Kidney (tissue), 14 donors: ENCODE measurements around the gene ABTB2. TPM values are rescaled to one million over a fixed set of nuclear protein-coding genes. Genes with fewer than 3 reads are reported as not detected.

Source experiments
- DNase-seq, 5 donors: peaks; one replicate each; pipeline ENCODE4 v3.0.0-alpha.2; 2013 to 2020
- FAIRE-seq: peaks from 2 replicates; lab custom pipeline; 2012; peaks lifted over from hg19 to GRCh38; lab: Jason Lieb, UNC
- H3K27ac ChIP-seq, 2 donors: one replicate each; pipeline ENCODE4 v1.7.0; 2013; ENCODE audit warnings: low read depth in 2 of 2, low read length in 2 of 2, inconsistent platforms in 1 of 2
- H3K27me3 ChIP-seq: one replicate; pipeline ENCODE4 v1.7.1; 2013; ENCODE audit warnings: low read length, inconsistent platforms; ENCODE audit not compliant: control insufficient read depth, insufficient read depth
- H3K36me3 ChIP-seq, 3 donors: one replicate each; pipeline versions ENCODE4 v1.7.0 to v1.7.1; 2013; ENCODE audit warnings: low read length in 3 of 3, control low read depth in 1 of 3, inconsistent platforms in 1 of 3; ENCODE audit not compliant: insufficient read depth in 3 of 3, control insufficient read depth in 2 of 3
- H3K4me1 ChIP-seq, 3 donors: one replicate each; pipeline versions ENCODE4 v1.7.0 to v1.7.1; 2013; ENCODE audit warnings: low read length in 3 of 3, inconsistent platforms in 1 of 3, low read depth in 1 of 3; ENCODE audit not compliant: control insufficient read depth in 2 of 3, insufficient read depth in 2 of 3
- H3K4me3 ChIP-seq, 3 donors: one replicate each; pipeline versions ENCODE4 v1.7.0 to v1.8.1; 2013; ENCODE audit warnings: low read length in 3 of 3, control low read depth in 1 of 3, inconsistent platforms in 1 of 3
- H3K9ac ChIP-seq, 3 donors: one replicate each; pipeline versions ENCODE4 v1.7.0 to v1.7.1; 2013; ENCODE audit warnings: low read length in 3 of 3, control low read depth in 1 of 3, inconsistent platforms in 1 of 3
- H3K9me3 ChIP-seq, 3 donors: one replicate each; pipeline versions ENCODE4 v1.7.0 to v1.7.1; 2013; ENCODE audit warnings: low read length in 3 of 3, control low read depth in 1 of 3, inconsistent platforms in 1 of 3; ENCODE audit not compliant: control insufficient read depth in 2 of 3, insufficient read depth in 1 of 3
- intact Hi-C: fragments of 100-400 bp; cut with DNase I; formaldehyde crosslinking; loops from one replicate; pipeline ENCODE4 v1.11.1; 2022
- polyA plus RNA-seq: library from polyadenylated mRNA; stranded (reverse); fragments of 350-450 nt; fragmentation: Illumina TruSeq; extraction: RNeasy Lipid Tissue Mini Kit (QIAGEN cat#74804); gene quantifications from one replicate; pipeline ENCODE4 v1.2.3, GENCODE V29; 2014; ENCODE audit warnings: low read depth, low replicate concordance; ENCODE audit not compliant: insufficient read depth
- total RNA-seq: library from RNA; stranded (reverse); fragmentation: NEBNext Ultra II Directional; extraction: Animal tissue kit (Norgen Biotek cat#: 25700); gene quantifications from one replicate; pipeline ENCODE4 v1.2.1, GENCODE V29; 2021
- TF ChIP-seq, protein P1 (sequence below): IDR thresholded peaks from 3 replicates; pipeline ENCODE4 v1.5.1; 2012; ENCODE audit warnings: mild to moderate bottlenecking, moderate library complexity, borderline replicate concordance; ENCODE audit not compliant: insufficient read depth; ENCODE audit errors: extremely low read depth
- donor health status: control.
- donor health status: control.
- donor health status: control.
- donor health status: control.
- donor health status: control.
- donor health status: DM: yes; HTN: yes; CAD: no.
- donor health status: Normal renal cell carcinoma (clear cell type).

Gene ABTB2
- total and polyA plus RNA-seq, 2 donors from 2014 or later: 7.6 to 22.1 TPM

DNA sequence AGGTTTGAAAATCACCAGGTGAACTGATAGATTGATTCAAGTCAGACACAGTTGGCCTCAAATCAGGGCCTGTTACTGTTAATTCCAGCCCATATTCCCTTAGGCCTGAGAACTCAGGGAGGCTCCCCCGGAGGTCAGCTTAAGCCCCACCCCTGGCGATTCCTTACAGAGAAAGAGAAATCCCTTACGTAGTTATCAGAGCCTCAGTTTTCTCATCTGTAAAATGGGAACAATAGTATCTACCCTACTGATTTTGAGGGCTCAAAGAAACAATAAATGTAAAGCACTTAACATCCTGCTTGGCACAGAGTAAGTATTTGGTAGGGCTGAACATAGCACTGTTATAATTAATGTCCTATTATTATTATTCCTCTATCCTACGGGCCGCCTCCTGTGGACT lies 158.3 kb downstream of the ABTB2 start:
- H3K4me1 ChIP-seq: peaks cover 0 to 2% (median under 1%) of the 10 kb centered on the region in 3 donors
- no peak overlapping the region for H3K27ac ChIP-seq
- H3K27me3 ChIP-seq: no peaks in the 10 kb centered on the region
- H3K36me3 ChIP-seq: peaks cover 0 to 4% (median 3%) of the 10 kb centered on the region in 3 donors
- intact Hi-C loops: no loop called here
- FAIRE-seq (no peak), DNase-seq (no peak)
- H3K4me3 ChIP-seq: no peak overlapping the region
- TF ChIP-seq, protein P1, sequence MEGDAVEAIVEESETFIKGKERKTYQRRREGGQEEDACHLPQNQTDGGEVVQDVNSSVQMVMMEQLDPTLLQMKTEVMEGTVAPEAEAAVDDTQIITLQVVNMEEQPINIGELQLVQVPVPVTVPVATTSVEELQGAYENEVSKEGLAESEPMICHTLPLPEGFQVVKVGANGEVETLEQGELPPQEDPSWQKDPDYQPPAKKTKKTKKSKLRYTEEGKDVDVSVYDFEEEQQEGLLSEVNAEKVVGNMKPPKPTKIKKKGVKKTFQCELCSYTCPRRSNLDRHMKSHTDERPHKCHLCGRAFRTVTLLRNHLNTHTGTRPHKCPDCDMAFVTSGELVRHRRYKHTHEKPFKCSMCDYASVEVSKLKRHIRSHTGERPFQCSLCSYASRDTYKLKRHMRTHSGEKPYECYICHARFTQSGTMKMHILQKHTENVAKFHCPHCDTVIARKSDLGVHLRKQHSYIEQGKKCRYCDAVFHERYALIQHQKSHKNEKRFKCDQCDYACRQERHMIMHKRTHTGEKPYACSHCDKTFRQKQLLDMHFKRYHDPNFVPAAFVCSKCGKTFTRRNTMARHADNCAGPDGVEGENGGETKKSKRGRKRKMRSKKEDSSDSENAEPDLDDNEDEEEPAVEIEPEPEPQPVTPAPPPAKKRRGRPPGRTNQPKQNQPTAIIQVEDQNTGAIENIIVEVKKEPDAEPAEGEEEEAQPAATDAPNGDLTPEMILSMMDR: no peak
- H3K9me3 ChIP-seq: no peaks in the 10 kb centered on the region
- H3K9ac ChIP-seq: no peak overlapping the region

DNA sequence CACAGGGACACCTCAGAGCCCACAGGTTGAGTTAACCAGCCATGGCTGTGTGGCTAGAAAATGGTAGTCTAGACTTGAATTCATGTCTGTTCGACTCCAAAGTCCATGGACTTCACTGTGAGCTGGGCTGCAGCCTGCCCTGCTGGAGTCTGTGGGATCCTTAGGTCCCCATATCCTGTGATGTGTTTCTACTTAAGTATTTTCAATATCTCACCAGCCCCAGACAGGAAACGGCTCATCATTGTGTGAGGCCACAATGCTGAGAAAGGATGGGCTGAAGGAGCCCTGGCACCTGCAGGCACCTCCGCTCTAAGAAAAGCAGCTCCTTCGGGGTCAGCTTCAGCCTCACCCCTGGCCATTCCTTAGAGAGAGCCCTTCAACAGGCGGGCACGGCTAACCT lies 159.3 kb downstream of the ABTB2 start:
- intact Hi-C loops: no loop called here
- Histone ChIP-seq H3K9me3 (no peaks in the 10 kb centered on the region), H3K36me3 (peaks cover 0 to 4% (median 3%) of the 10 kb centered on the region in 3 donors), H3K4me1 (no peaks in the 10 kb centered on the region), H3K27ac (no peak overlapping the region), H3K4me3 (no peak overlapping the region), H3K27me3 (no peaks in the 10 kb centered on the region), H3K9ac (no peak overlapping the region)
- DNase-seq (no peak), FAIRE-seq (no peak)
- TF ChIP-seq, protein P1: no peak

DNA sequence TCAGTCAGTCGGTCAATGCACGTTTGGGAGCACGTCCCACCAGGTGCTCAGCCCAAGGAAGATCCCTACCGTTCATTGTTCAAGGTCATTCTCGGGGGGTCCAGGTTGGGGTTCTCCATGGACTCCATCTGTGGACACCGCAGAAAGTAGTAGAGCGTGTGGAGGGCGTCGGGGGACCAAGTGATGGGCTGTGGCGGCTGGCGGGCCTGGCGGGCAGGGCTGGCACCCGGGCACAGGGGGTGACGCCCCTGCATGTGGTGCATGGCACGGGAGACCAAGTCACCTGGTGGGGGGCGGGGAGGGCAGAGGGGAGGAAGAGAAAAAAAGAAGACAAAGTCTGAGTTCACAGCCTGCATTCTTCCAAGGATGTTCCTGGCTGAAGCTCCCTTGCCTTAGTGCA lies 160.6 kb downstream of the ABTB2 start:
- H3K9me3 ChIP-seq: no peaks in the 10 kb centered on the region
- no peaks in the 10 kb centered on the region for H3K27me3 ChIP-seq
- no peak overlapping the region for H3K9ac ChIP-seq
- intact Hi-C loops: no loop called here
- peaks cover 0 to 4% (median 3%) of the 10 kb centered on the region in 3 donors for H3K36me3 ChIP-seq
- TF ChIP-seq, protein P1: no peak
- DNase-seq (no peak), FAIRE-seq (no peak)
- no peak overlapping the region for H3K27ac ChIP-seq
- H3K4me3 ChIP-seq: no peak overlapping the region
- H3K4me1 ChIP-seq: no peaks in the 10 kb centered on the region
